ENCODE data around the gene LRRC74B.

GRCh38 chr22:21013657-21014201 is 32.0 kb upstream of the LRRC74B start:
- no peak for TF ChIP-seq CTCF (IDR thresholded peaks at IDR 0.05)
- TF ChIP-seq POLR2A (IDR thresholded peaks at IDR 0.05), result no peak
